ENCODE results near the gene NBEAL1.

GRCh38 chr2:203033395-203033794 is 18.7 kb downstream of the NBEAL1 start:
- TF ChIP-seq CTCF (IDR thresholded peaks at IDR 0.05; ENCODE audit: low read depth, low read length) (no peak), EZH2phosphoT487 (IDR thresholded peaks at IDR 0.05; ENCODE audit: low read depth) (no peak)
